Activated naive CD8-positive, alpha-beta T cell (primary cell): ENCODE measurements around the gene RASSF7.
A peak's percentile ranks its signal among the peaks of the same experiment; 100 is the strongest.
"Not testable (repeated sequence)": the region's sequence is repeated elsewhere in the genome, so short reads cannot be mapped to it uniquely, and the experiment has no call there.

Experiments
- H3K27ac Mint-ChIP-seq: one replicate; pipeline ENCODE4 v1.8.0; 2021; ENCODE audit warnings: mixed read lengths
- H3K27me3 Mint-ChIP-seq: one replicate; pipeline ENCODE4 v1.8.0; 2021; ENCODE audit warnings: mixed read lengths
- H3K36me3 Mint-ChIP-seq: one replicate; pipeline ENCODE4 v1.8.0; 2021; ENCODE audit warnings: mixed read lengths
- H3K4me1 Mint-ChIP-seq: one replicate; pipeline ENCODE4 v1.8.0; 2021; ENCODE audit warnings: low read depth, mixed read lengths
- H3K4me3 Mint-ChIP-seq: one replicate; pipeline ENCODE4 v1.8.0; 2021; ENCODE audit warnings: mild to moderate bottlenecking, mixed read lengths
- H3K9me3 Mint-ChIP-seq: one replicate; pipeline ENCODE4 v1.8.0; 2021; ENCODE audit warnings: low read depth, mixed read lengths

Gene RASSF7, protein sequence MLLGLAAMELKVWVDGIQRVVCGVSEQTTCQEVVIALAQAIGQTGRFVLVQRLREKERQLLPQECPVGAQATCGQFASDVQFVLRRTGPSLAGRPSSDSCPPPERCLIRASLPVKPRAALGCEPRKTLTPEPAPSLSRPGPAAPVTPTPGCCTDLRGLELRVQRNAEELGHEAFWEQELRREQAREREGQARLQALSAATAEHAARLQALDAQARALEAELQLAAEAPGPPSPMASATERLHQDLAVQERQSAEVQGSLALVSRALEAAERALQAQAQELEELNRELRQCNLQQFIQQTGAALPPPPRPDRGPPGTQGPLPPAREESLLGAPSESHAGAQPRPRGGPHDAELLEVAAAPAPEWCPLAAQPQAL

DNA sequence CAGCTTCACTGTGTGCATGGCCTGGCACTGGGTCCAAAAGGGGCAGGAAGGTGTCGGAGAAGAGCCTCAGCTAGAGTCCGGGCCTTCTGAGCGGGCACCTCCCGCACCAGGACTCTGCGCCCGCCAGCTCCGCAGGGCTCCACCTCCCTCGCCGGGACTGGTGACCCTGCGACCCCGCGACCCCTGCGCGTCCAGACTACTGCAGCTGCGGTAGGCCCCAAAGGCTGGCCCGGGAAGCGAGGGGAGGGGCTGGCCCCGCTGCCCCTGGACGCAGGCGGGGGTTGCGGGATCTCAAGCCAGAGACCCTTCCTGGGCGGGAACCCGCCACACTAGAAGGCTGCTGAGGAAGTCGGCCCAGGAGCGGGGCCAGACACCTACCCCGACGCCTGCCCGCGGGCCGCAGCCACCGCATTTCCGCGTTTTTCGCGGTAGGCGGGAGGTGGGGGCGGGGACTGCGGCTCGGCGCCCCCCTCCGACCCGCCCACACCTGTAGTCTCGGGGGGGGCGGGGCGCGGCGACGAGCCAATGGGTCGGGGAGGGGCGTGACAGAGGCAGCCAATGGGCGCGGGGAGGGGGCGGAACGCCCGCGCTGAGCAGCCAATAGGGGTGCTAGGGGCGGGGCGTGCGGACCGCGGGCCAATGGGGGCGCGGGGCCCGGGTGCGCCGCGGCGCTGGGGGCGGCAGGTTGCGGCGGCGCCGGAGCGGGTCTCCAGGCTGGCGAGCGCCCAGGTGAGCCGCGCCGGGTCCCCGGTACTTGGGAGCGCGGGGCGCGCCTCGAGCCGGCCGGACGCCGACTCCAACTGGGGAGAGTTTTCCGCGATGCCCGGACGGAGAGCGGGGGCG lies at the start of gene RASSF7, which contains the start of gene LMNTD2:
TSS of gene RASSF7 (plus strand) at position 666 of the 843 bp plus-strand sequence. CDS start 799 bp downstream, outside the sequence.
TSS of gene LMNTD2 (minus strand) at position 434 of the 843 bp plus-strand sequence. CDS start at position 412, 22 bp downstream.
- H3K27me3 Mint-ChIP-seq = no peaks in the 10 kb centered on the region
- H3K4me3 Mint-ChIP-seq = peak within 1 kb of the TSS; percentile 91
- peak within 1 kb of the TSS; percentile 22 for H3K27ac Mint-ChIP-seq
- H3K9me3 Mint-ChIP-seq = no peaks in the 10 kb centered on the region
- no peaks in the 10 kb centered on the region for H3K36me3 Mint-ChIP-seq
- peaks cover 9% of the 10 kb centered on the region for H3K4me1 Mint-ChIP-seq

GRCh38 chr11:512761-513595 lies 47.8 kb upstream of the RASSF7 start:
- H3K4me1 Mint-ChIP-seq = peaks cover 3% of the 10 kb centered on the region
- no peak overlapping the region for H3K27ac Mint-ChIP-seq
- H3K36me3 Mint-ChIP-seq = no peaks in the 10 kb centered on the region
- no peaks in the 10 kb centered on the region for H3K9me3 Mint-ChIP-seq
- no peaks in the 10 kb centered on the region for H3K27me3 Mint-ChIP-seq
- no peak overlapping the region for H3K4me3 Mint-ChIP-seq

- Mint-ChIP-seq H3K9me3 (no peaks in the 10 kb centered on the region), H3K36me3 (no peaks in the 10 kb centered on the region), H3K27me3 (no peaks in the 10 kb centered on the region), H3K27ac (no peak overlapping the region), H3K4me1 (peaks cover 5% of the 10 kb centered on the region), H3K4me3 (no peak overlapping the region)
Measured at GRCh38 chr11:514606-515005, 46.2 kb upstream of the RASSF7 start.

DNA sequence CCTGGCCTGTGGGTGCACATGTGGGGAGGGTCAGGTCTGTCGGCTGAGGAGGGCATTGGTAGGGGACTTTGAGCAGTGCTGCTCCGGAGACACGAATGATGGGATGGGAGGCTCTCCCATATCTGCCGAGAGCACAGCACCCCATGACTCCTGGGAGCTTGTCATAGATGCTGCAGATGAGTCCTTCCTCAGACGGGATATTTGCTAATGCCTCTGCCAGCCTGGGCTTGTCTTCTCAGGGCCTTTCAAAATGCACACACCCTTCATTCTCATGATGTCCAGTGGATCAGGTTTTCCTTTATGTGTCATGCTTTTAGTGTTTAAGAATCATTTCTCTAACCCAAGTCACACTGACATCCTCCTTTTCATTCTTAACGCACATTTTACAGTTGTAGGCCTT lies 45.6 kb upstream of the RASSF7 start:
- peaks cover 5% of the 10 kb centered on the region for H3K4me1 Mint-ChIP-seq
- no peak overlapping the region for H3K4me3 Mint-ChIP-seq
- H3K27ac Mint-ChIP-seq = no peak overlapping the region
- no peaks in the 10 kb centered on the region for H3K36me3 Mint-ChIP-seq
- H3K27me3 Mint-ChIP-seq = no peaks in the 10 kb centered on the region
- H3K9me3 Mint-ChIP-seq = no peaks in the 10 kb centered on the region

- no peaks in the 10 kb centered on the region for H3K27me3 Mint-ChIP-seq
- H3K9me3 Mint-ChIP-seq = no peaks in the 10 kb centered on the region
- no peak overlapping the region for H3K27ac Mint-ChIP-seq
- no peaks in the 10 kb centered on the region for H3K36me3 Mint-ChIP-seq
- no peak overlapping the region for H3K4me3 Mint-ChIP-seq
- H3K4me1 Mint-ChIP-seq = peaks cover 5% of the 10 kb centered on the region
Measured at GRCh38 chr11:516400-516799, 44.4 kb upstream of the RASSF7 start.

DNA sequence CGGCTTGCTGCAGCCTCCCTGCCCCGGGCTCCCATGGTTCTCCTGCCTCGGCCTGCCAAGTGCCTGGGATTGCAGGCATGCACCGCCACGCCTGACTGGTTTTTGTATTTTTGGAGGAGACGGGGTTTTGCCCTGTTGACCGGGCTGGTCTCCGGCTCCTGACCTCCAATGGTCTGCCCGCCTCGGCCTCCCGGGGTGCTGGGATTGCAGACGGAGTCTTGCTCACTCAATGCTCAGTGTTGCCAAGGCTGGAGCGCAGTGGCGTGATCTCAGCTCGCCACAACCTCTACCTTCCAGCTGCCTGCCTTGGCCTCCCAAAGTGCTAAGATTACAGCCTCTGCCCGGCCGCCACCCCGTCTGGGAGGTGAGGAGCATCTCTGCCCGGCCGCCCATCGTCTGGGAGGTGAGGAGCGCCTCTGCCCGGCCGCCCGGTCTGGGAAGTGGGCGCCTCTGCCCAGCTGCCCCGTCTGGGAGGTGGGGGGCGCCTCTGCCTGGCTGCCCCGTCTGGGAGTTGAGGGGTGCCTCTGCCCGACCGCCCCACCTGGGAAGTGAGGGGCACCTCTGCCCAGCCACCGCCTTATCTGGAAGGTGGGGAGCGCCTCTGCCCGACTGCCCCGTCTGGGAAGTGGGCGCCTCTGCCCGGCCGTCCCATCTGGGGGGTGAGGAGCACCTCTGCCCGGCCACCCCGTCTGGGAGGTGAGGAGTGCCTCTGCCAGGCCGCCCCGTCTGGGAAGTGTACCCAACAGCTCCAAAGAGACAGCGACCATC lies 43.7 kb upstream of the RASSF7 start:
- H3K4me1 Mint-ChIP-seq, H3K9me3 Mint-ChIP-seq, H3K4me3 Mint-ChIP-seq, H3K27me3 Mint-ChIP-seq, H3K36me3 Mint-ChIP-seq, H3K27ac Mint-ChIP-seq: not testable (repeated sequence)

DNA sequence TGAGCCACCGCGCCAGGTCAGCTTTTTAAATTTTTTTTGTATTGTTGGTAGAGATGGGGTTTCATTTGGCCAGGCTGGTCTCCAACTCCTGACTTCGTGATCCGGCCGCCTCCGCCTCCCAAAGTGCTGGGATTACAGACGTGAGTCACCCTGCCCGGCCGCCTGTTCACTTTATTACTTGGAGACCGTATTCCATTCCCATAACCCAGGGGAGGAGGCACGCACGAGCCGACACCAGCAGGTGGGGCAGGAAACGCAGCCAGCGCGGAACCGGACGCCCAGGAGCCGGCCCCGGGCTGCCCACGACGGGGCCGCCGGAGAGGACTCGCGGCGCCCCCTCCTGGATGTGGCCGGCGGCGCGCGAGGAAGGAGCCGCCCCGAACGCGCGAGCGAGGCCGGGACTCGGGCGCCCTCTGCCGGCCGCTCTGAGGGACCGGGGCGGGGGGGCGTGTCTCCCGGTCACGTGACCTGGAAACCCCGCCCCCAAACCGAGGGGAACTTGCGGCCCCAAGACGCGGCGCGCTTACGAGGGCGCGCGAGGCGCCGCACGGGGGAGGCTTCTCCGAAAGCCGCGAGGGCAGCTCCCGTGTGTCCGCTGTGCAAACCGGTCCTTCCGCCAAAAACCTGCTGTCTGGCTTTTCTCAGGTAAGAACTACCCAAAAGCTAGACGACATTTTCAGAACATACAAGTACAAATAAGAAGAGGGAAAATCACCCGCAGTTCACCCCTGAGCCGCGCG lies 42.1 kb upstream of the RASSF7 start:
- Mint-ChIP-seq H3K4me3 (peak overlapping the region; percentile 74), H3K27ac (peak overlapping the region; percentile 79), H3K27me3 (no peaks in the 10 kb centered on the region), H3K9me3 (no peaks in the 10 kb centered on the region), H3K36me3 (no peaks in the 10 kb centered on the region), H3K4me1 (peaks cover 5% of the 10 kb centered on the region)

DNA sequence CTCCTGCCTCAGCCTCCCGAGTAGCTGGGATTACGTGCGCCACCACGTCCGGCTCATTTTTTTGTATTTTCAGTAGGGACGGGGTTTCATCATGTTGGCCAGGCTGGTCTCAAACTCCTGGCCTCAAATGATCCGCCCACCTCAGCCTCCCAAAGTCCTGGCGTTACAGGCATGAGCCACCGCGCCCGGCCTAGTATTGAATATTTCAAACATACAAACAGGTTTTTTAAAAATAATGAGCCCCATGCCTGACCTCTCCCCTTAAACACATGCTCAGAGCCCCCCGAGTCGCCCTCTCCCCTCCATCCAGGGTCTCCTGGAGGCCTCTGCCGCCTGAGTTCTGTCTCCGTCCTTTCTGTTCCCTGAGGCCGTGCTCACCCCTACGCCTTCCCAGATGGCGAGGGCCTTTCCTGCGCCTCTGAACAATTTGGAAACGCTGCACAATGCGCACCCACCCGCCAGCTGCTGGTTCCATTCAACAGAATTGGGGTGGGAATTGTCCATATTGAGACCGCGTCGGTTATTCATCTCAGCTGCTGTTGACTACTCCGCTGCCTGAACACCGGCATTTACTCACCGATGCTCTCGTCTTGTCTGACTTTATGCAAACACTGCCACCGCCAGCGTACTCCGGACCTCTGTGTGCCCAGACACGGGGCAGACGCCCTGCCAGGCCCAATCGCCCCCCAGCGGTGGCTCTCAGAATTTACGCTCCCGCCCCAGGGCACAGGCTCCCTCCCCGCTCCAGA lies 40.2 kb upstream of the RASSF7 start:
- no peaks in the 10 kb centered on the region for H3K27me3 Mint-ChIP-seq
- H3K36me3 Mint-ChIP-seq = no peaks in the 10 kb centered on the region
- H3K27ac Mint-ChIP-seq = no peak overlapping the region
- no peak overlapping the region for H3K4me3 Mint-ChIP-seq
- no peaks in the 10 kb centered on the region for H3K9me3 Mint-ChIP-seq
- peaks cover 5% of the 10 kb centered on the region for H3K4me1 Mint-ChIP-seq

DNA sequence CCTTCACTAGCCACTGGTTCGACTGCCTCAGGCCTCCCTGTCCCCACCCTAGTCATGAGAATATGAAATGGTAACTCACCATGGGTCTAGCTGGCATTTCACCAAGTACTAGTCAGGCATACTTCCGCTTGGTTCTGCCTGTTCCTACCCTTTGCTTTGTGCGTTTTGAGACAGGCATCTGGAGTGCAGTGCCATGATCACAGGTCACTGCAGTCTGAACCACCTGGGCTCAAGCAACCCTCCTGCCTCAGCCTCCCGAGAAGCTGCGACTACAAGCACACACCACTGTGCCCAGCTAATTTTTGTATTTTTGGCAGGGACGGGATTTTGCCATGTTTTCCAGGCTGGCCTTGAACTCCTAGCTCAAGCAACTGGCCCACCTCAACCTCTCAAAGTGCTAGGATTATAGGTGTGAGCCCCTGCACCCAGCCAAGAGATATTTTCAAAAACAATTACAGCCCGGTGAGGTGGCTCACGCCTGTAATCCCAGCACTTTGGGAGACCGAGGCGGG lies 39.5 kb upstream of the RASSF7 start:
- H3K4me1 Mint-ChIP-seq = peaks cover 5% of the 10 kb centered on the region
- no peaks in the 10 kb centered on the region for H3K9me3 Mint-ChIP-seq
- no peaks in the 10 kb centered on the region for H3K36me3 Mint-ChIP-seq
- no peak overlapping the region for H3K27ac Mint-ChIP-seq
- H3K4me3 Mint-ChIP-seq = no peak overlapping the region
- H3K27me3 Mint-ChIP-seq = no peaks in the 10 kb centered on the region

DNA sequence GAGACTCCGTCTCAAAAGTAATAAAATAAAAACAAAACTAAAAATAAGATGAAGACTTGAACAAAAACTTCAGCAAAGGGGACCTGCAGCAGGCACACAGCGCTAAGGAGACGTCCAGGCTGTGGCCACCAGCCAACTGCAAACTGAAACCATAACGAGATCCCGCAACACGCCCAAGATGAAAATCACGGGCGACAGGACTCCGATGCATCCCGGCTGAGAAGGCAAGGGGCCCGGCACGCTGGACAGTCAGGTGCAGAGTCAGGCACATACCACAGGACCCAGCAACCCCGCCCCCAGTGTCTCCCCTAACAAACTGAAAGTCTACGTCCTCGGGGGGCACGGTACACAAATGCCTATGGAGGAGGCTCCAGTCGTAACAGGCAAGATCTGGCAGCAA lies 34.6 kb upstream of the RASSF7 start:
- H3K36me3 Mint-ChIP-seq = no peaks in the 10 kb centered on the region
- H3K4me1 Mint-ChIP-seq = no peaks in the 10 kb centered on the region
- no peak overlapping the region for H3K4me3 Mint-ChIP-seq
- no peak overlapping the region for H3K27ac Mint-ChIP-seq
- H3K9me3 Mint-ChIP-seq = no peaks in the 10 kb centered on the region
- no peaks in the 10 kb centered on the region for H3K27me3 Mint-ChIP-seq

DNA sequence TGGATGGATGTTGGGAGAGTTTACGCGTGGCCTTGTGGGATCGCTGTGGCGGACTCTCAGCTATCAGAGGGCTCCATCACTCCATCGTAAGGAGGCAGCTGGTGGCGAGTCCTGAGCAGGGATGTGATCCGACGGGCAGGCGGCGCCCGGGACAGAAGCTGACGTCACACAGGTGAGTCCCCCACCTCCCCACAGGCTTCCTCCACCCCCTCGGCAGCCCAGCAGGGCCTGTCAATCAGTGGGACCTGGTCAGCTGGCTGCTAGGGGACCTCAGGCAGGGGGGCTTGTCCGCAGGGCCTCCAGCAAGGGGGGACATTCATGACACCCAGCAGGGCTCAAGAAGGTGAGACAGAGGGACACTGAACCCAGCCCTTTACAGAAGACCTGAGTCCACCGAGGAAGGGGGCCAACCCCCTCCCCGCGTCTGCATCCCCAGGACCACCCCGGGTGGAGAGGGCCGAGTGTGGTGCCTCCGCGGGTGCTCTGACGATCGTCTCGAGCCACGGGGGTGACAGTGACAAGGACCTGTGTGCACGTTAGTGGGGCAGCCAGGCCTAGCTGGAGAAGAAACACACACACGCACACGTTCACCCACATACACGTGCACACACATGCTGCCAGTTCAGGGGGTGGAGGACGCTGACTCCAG lies 32.5 kb upstream of the RASSF7 start:
- Mint-ChIP-seq H3K36me3 (no peaks in the 10 kb centered on the region), H3K27ac (no peak overlapping the region), H3K9me3 (no peaks in the 10 kb centered on the region), H3K4me3 (no peak overlapping the region), H3K27me3 (no peaks in the 10 kb centered on the region), H3K4me1 (no peaks in the 10 kb centered on the region)

DNA sequence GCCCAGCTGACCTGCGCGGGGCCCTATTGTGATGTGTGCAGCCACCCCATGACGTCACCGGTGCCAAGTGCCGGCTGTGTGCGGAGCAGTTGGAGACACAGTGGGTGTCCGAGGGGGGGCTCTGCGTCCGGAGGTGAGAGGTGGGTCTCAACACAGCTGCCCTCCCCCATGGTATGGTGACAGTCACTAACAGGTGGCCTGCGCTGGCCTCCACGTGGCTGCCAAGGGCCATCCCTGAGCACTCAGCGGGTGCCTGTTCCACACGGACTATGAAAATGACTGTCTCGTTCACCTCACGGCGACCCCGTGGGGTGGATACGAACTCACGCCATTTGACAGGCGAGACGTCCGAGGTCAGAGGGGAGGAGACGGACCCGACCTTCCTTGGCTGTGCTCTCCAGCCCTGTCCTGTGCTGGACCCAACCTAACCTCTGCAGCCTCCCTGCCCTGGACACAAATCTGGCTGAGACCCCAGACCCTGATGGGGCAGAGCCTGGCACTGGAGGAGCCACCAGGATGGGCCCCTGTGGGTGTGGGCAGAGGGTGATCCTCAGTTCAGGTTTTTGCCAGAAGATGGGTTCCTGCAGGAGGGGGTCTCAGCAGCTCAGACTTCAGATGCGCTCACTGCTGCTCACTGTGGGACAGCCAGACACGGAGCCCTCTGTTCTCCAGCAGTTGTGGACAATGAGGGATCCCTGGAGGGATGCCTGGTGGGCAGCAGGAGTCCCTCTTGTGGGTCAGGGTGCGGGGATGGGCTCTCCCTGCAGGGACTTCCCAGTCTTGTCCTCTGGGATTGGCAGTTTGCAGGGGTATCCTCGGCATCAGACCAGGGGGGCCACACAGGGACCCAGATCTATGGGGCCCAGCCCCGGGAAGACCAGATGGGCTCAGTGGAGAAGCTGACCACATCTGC lies 31.7 kb upstream of the RASSF7 start:
- no peaks in the 10 kb centered on the region for H3K9me3 Mint-ChIP-seq
- H3K27me3 Mint-ChIP-seq = no peaks in the 10 kb centered on the region
- H3K27ac Mint-ChIP-seq = no peak overlapping the region
- H3K4me1 Mint-ChIP-seq = peaks cover 3% of the 10 kb centered on the region
- no peak overlapping the region for H3K4me3 Mint-ChIP-seq
- no peaks in the 10 kb centered on the region for H3K36me3 Mint-ChIP-seq
